Measurements from ENCODE around the gene OR7G2.

The OR7G2 gene

GRCh38 chr19:9107375-9107774 is at the start of gene OR7G2:
Gene OR7G2, minus strand, starts transcription at chr19:9107475. Its CDS starts 4,232 bp downstream, at chr19:9103243.
- DNase-seq: no peak

DNA sequence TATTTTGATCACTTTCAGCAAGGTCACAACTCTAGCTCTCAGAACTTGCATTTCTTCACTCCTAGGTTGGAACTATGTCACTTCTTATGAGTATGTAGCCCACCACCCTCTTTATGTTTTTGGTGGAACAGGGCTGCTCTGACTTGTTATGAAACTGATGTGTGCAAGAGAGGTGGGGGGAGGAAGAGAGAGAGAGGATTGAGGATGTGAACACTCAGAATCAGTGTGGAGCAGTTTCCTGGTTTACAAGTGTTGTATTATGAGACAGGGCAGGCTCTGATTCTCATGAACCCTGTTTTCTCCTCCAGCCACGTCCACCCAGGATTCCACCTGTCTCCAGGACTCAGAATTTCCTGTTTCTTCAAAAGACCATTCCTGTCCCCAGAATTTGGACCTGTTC is 49.0 kb upstream of the OR7G2 start:
- no peak for DNase-seq

GRCh38 chr19:9155591-9155990 is 48.3 kb upstream of the OR7G2 start:
- DNase-seq: no peak

DNA sequence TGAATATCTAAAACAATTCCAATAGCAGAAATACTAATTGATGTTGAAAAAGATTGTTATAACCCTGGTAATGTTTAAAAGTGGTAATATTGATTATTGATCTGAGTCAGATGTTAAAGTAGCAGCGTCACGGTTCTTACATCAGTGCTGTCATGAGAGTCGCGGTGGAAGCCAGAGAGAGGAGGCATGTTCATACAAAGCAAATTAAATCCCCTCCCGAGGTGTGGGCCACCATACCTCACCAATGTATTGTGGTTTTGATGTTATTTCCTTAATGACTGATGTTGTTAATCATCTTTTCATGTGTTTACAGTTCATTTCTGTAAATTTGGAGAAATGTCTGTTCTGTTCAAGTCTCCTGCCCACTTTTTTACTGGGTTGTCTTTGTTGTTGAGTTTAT is 44.1 kb upstream of the OR7G2 start:
- no peak for DNase-seq

GRCh38 chr19:9150650-9151049 is 43.4 kb upstream of the OR7G2 start:
- DNase-seq: no peak

- DNase-seq: no peak
Observed at GRCh38 chr19:9149997-9150396, 42.7 kb upstream of the OR7G2 start.

GRCh38 chr19:9148697-9149096 is 41.4 kb upstream of the OR7G2 start:
- DNase-seq: no peak

GRCh38 chr19:9146882-9147281 is 39.6 kb upstream of the OR7G2 start:
- DNase-seq: no peak

GRCh38 chr19:9144920-9145319 is 37.6 kb upstream of the OR7G2 start:
- DNase-seq: no peak

DNA sequence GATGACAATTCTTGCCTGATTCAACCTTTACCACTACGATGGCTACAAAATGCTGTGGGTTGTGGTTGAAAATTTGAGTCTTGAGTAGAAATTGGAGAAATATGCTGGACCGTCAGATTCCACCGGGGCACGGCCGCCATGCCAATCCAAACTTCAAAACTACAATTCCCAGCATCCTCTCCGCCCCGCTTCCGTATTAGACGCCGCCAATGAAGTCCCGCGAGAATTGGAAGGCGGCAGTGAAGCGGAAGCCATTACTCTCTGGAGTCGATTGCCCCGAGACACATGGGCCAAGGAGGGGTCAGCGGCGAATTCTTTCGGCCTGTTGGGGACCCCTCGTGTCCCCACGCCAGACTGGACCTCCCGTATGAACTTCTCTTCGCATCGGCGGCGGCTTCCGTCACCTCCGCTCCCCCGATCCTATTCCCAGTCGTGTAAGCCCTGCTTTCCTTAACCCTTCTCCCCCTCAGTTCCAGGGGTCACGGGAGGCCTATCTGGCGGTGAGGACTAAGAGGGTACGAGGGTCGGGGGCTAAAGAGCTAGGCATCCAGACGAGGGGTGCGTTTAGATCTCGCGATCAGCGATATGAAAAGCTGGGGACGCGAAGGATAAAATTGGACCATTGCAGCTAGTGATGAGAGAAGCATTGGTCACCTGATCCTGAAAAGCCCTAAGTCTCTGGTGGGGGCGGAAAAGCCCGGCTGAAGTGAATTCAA is 33.0 kb upstream of the OR7G2 start, which contains the start of gene ZNF317:
Gene ZNF317 (plus strand): TSS at position 239 of the 716 bp plus-strand sequence. CDS start 15,620 bp downstream, outside the sequence.
- peak; percentile 96 for DNase-seq

- DNase-seq: no peak
Observed at GRCh38 chr19:9139609-9140158, 32.4 kb upstream of the OR7G2 start.

GRCh38 chr19:9132422-9132821 is 25.1 kb upstream of the OR7G2 start:
- no peak for DNase-seq

- DNase-seq: no peak
Observed at GRCh38 chr19:9130965-9131364, 23.7 kb upstream of the OR7G2 start.

DNA sequence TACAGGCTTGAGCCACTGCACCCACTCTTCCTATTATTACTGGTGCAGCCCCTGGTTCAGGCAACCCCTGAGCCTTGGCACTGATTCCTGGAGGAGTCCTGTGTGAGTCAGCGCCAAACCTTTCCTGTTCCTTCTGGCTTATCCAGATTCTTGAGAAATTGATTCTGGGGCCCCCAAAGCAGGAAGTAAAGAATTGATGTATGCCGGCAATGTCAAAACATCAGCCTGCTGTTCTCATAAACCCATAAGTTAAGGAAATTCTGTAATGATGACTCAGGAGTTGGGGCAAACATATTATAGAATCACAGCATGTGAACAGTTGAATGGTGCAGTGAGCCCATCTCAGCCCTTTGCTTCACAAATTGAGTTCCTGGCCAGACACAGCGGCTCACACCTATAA is 20.9 kb upstream of the OR7G2 start:
- DNase-seq: no peak

DNA sequence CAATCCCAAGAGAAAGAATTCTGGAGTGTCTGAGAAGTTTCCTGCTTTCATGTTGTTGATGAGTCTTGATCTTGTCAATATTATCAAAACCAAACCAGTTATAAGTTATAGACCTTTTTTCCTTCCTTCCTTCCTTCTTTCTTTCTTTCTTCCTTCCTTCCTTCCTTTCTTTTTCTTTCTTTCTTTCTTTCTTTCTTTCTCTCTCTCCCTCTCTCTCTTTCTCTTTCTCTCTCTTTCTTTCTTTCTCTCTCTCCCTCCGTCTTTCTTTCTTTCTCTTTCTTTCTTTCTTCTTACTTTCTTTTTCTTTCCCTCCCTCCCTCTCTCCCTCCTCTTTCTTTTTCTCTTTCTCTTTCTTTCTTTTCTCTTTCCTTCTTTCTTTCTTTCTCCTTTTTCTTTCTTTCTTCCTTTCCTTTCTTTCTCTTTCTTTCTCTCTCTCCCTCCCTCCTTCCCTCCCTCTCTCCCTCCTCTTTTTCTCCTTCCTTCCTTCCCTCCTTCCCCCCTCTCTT is 19.7 kb upstream of the OR7G2 start, which contains the start of gene OR7G3:
Gene OR7G3 (minus strand): TSS at position 51 of the 506 bp plus-strand sequence. CDS start 0 bp downstream, at position 51.
- no peak for DNase-seq

DNA sequence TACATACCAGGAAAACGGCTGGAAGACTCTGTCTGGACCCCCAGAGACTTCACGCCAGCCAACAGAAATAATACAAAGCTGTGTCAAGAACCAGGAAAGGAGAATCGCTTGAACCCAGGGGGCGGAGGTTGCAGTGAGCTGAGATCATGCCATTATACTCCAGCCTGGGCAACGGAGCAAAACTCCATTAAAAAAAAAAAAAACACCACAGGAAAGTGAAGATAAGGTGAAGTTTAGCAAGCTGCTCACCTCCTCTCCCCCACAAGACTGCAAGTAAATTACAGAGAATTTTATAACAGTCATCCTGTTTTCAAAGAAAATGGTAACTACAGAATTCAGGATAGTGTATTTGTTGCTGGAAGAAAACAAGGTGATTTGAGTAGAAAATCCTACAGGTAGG is 9.3 kb upstream of the OR7G2 start:
- no peak for DNase-seq

GRCh38 chr19:9115307-9115813 is 8.1 kb upstream of the OR7G2 start, which contains the start of gene OR7G1:
Gene OR7G1, minus strand, starts transcription at chr19:9115763. Its CDS starts 0 bp downstream, at chr19:9115763.
- DNase-seq: no peak

DNA sequence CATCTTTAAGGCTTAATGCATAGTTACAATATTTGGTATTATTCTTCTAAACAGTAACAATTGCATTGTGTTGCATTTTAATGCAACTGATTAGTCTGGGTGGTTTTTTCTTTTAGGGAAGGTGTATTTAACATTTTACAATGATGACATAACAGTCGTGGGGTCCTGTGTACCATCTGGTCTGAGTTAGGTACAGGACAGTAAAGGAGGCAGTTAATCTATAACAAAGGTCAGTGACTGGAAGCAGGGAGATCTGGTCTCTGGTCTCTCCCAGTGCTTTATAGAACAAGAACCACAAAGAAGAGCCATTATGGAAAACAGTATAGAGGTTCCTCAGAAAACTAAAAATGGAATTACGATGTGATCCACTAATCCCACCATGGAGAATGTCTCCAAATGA is 2.7 kb upstream of the OR7G2 start:
- no peak for DNase-seq

DNA sequence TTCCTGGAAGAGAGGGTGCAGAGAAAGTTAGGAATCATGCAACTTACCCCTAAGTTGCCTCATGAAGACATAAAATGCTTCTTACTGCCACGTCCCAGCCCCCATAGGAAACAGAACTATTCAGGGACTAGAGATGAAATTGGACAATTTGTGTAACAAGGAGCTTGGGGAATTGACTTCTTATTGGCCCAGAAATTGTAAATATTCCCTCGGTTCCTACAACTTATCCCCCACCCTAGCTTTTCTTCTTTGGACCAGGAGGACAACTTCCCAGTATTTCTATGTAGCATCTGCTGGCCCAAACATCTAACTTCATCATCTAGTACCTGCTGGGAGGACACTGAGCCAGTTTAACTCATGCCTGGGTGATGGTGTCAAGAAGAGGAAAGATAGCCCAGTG is 20.5 kb downstream of the OR7G2 start, which contains the start of gene OR1M1:
Gene OR1M1 (plus strand): TSS at position 301 of the 400 bp plus-strand sequence. CDS start 6,184 bp downstream, outside the sequence.
- no peak for DNase-seq

- DNase-seq: no peak
Observed at GRCh38 chr19:9078651-9079050, 28.6 kb downstream of the OR7G2 start.

- no peak for DNase-seq
Observed at GRCh38 chr19:9076901-9077300, 30.4 kb downstream of the OR7G2 start.

DNA sequence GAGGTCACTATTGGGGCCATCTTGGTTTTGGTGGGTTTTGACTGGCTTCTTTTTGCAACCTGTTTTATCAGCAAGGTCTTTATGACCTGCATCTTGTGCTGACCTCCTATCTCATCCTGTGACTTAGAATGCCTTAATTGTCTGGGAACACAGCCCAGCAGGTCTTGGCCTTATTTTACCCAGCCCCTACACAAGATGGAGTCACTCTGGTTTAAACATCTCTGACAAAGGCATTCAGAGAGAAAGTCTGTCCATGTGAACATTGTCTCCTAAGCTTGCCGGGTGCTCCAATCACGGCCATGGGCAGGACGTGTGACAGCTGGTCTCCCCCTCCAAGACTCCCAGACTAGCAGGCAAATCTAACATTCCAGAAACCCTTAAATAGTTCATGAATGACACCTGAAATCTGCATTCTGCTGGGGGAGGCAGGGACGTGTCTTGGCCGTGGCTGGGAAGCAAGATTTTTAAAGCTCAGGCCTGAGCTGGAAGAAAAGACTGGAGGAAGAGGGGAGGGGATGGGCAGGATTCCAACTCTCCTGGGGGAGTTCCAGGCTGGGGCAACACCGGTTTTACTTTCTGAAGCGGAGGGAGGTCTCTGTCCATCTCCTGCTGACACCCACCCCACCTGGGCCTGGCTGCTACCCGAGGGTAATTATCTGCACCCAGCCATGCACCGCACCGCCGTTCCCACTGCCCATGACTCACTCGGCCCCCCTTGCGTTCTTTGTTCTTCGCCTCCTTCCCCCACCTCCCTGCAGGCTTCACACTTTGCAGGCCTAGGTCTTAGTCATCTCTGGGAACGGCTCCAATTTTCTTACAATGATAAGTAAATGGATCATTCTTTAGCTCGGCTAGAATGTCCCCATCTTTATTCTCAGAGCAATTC is 32.0 kb downstream of the OR7G2 start:
- peak; percentile 41 for DNase-seq

- DNase-seq: no peak
Observed at GRCh38 chr19:9073806-9074205, 33.5 kb downstream of the OR7G2 start.
